GM12872 (cell line): ENCODE measurements around the gene CD48.

ENCODE experiments used
- CTCF ChIP-seq: IDR thresholded peaks from 3 replicates; pipeline ENCODE4 v1.5.1; 2011; ENCODE audit warnings: low read depth, mild to moderate bottlenecking, low read length, moderate library complexity; ENCODE audit not compliant: insufficient read depth

The CD48 gene

GRCh38 chr1:160637065-160637464 is 74.6 kb downstream of the CD48 start:
- TF ChIP-seq CTCF: no peak

- no peak for TF ChIP-seq CTCF
These were observed 75.1 kb downstream of the CD48 start for GRCh38 chr1:160636547-160636946.

- TF ChIP-seq CTCF: no peak
These were observed 75.5 kb downstream of the CD48 start for GRCh38 chr1:160636076-160636475.

- TF ChIP-seq CTCF: no peak
These were observed 76.8 kb downstream of the CD48 start for GRCh38 chr1:160634543-160635491.

DNA sequence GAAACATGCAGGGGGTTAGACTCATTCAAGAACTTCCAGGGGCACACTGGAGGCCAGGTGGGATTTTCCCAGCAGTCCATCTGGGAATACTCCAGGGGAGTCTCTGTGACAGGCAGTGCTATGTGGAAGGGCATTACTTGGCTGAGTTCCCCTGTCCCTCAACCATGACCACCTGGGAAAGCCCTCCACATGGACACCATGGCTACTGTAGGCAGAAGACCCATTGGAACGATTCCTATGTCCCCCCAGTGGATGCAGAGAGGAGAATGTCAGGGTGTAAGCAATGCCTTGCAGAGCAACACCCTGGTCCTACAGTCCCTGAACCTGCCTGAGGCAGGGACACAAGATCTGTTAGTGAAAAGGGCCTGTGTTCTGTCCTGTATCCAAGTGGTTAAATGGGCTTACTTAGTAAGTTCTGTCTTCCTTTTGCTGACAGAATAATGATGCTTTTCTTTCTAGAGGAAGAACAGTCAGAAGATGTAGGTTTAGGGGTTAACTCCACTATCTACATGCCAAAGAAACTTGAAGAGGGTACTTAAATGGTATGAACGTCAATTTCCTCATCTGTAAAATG is 78.2 kb downstream of the CD48 start:
- 0 out of 3 replicates have a peak, but pooled peaks have one; percentile 1 for TF ChIP-seq CTCF

- no peak for TF ChIP-seq CTCF
These were observed 79.5 kb downstream of the CD48 start for GRCh38 chr1:160631983-160632625.

GRCh38 chr1:160630523-160631451 is 80.8 kb downstream of the CD48 start:
- TF ChIP-seq CTCF: no peak
